ENCODE measurements around the gene SLC10A3.
"Not testable (repeated sequence)": the region's sequence is repeated elsewhere in the genome, so short reads cannot be mapped to it uniquely, and the experiment has no call there.

Gene SLC10A3

GRCh38 chrX:154511761-154512160, 21.3 kb upstream of the SLC10A3 start:
- in situ Hi-C loops (cut with HindIII; ENCODE audit: low sequenced_read_pairs), result no loop called here

DNA sequence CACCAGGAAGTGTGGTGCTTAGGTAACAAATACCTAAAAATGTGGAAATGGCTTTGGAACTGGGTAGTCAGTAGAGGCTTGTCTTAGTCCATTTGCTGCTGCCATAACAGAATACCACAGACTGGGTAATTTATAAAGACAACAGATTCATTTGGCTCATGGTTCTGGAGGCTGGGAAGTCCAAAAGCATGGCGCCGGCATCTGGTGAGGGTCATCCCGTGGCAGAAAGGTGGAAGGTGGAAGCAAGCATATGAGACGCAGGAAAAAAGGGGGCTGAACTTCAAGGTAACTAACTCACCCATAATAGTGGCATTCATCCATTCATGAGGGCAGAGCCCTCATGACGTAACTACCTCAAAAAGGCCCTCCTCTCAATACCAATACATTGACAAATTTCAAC, 19.0 kb upstream of the SLC10A3 start:
- in situ Hi-C loops (cut with HindIII; ENCODE audit: low sequenced_read_pairs), result no loop called here

DNA sequence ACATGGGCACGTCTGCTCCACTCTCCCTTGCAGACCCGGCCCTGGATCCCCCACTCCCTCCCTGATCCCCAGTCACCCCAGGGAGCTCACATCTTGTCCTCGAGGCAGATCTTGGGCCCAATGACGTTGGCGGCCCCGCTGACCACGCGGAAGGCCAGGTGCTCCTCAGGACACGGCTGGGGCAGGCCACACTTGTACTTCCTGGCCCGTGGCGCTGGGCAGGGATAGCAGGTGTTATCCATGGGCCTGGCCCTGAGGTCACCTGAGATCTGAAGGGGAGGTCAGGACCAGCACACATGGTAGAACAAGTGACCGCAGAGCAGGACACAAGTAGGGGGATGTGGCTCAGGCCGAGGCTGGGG, 17.9 kb upstream of the SLC10A3 start:
- in situ Hi-C loops (cut with HindIII; ENCODE audit: low sequenced_read_pairs), result no loop called here

DNA sequence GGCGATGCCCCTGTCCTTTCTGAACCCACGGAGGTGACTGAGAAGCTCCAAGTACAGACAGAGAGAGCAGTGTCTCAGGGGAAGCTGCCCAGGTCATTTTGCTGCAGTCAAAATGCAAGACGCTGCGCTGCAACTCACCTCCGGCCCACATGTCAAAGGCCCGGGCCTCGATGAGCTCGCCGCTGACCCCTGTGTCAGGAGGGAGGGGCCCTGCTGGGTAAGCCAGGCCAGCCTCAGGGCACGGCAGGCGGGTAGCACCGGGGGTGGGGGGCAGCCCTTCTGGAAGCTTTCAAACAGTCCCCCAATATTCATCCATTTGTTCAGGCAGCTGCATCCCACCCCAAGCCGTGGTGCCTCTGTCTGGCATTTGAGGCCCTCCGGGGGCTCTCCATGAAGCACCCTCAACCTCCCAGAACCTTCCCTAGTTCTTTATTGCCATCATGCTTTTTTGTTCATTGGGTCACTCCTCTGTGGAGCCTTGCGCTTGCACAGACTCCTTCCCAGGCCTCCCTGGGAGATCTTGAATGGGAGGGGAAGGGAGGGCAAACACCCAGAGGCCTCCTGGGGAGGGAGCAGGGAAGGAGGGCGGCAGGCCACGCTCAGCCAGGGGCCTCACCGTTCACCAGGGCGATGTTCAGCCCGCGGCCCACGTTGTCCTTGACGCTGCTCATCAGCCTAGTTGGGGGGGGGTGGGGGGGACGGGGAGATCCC, 17.4 kb upstream of the SLC10A3 start:
- in situ Hi-C loops (cut with HindIII; ENCODE audit: low sequenced_read_pairs), result no loop called here

DNA sequence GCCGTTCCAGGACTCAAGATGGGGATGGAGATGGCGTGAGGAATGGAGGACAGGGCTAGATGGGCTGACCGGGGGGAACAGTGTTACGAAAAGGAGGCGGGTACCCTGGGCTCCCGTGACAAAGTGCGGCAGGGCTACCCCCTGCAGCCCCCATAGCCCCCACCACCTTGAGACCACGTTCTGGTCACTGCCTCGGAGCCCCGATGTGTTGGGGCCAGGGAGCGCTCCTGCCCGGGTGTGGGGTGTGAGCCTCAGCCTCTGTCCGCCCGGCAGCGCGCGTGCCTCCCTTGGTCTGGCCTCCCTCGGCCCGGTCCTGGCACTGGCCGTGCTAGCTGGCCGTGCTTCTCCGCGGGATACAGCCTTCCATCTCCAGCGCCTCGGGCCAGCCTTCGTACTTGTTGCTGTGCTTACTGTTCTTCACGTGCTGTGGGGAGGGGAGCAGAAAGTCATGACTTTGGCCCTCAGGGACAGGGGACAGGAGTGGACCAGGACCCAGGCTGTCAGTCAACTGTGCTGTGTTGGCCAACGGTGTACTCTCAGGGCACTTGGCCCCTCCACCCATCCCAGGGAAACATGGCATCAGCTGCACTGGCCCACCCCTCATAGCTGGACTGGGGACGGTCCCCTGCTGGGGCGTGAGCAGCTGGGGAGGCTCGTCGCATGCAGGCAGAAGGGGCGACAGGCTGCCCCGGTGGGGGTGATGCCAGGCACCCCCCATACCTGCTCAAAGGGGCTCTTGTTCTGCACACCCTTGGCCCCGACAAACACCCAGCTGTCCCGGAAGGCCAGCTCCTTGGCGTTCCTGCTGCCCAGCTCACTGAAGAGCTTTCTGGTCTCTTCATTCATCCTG, 16.3 kb upstream of the SLC10A3 start:
- in situ Hi-C loops (cut with HindIII; ENCODE audit: low sequenced_read_pairs), result no loop called here

GRCh38 chrX:154505734-154506133, 15.3 kb upstream of the SLC10A3 start:
- in situ Hi-C loops (cut with HindIII; ENCODE audit: low sequenced_read_pairs), result no loop called here

- in situ Hi-C loops (cut with HindIII; ENCODE audit: low sequenced_read_pairs), result no loop called here
Measured at GRCh38 chrX:154502989-154503388, 12.6 kb upstream of the SLC10A3 start.

DNA sequence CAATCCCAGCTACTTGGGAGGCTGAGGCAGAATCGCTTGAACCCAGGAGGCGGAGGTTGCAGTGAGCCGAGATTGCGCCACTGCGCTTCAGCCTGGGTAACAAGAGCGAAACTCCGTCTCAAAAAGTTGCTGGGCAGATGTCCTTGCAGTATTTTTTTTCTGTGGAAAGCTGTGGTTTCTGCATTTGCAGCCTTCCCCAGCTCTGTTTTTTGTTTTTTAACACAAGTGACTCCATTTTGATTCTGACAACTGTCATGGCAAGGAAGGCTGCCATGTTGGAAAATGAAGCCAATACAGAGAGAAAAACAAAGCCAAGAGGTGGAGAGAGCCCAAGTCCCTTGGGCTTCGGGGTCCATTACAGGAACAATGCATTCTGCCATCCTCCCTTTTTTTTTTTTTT, 11.7 kb upstream of the SLC10A3 start:
- in situ Hi-C loops (cut with HindIII; ENCODE audit: low sequenced_read_pairs), result no loop called here

- in situ Hi-C loops (cut with HindIII; ENCODE audit: low sequenced_read_pairs), result not testable (repeated sequence)
Measured at GRCh38 chrX:154501423-154501822, 11.0 kb upstream of the SLC10A3 start.

- in situ Hi-C loops (cut with HindIII; ENCODE audit: low sequenced_read_pairs), result not testable (repeated sequence)
Measured at GRCh38 chrX:154496591-154497137, 6.2 kb upstream of the SLC10A3 start.

DNA sequence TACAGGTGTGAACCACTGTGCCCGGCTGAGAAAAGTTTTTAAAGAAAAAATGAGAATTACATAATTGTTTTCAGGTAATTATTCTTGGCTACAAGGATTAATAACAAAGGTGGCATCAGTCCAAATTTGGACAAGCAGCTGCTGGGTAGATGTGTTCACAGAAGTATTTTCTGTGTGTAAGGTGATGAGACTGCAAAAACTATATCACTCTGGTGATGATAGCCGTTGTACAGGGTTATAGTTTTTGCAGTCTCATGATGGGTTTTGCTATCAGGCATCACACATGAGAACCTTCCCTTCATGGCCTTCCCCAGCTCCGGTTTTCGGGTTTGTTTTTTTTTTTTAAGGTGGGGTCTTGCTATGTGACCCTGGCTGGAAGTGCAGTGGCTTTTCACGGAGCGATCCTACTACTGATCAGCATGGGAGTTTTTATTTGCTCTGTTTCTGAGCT, 5.1 kb upstream of the SLC10A3 start:
- in situ Hi-C loops (cut with HindIII; ENCODE audit: low sequenced_read_pairs), result no loop called here

DNA sequence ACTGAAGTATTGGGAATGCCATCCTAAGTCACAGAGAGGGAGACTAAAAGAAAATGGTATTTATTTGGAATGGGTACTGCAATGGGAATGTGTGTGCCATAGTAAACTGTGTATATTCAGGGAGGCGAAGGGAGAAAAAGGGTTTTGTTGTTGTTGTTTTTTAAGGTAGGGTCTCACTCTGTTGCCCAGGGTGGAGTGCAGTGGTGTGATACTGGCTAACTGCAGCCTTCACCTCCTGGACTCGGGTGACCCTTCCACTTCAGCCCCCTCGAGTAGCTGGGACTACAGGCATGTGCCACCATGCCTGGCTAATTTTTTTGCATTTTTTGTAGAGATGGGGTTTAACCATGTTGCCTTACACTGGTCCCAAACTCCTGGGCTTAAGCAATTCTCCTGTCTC, 4.3 kb upstream of the SLC10A3 start:
- in situ Hi-C loops (cut with HindIII; ENCODE audit: low sequenced_read_pairs), result no loop called here

DNA sequence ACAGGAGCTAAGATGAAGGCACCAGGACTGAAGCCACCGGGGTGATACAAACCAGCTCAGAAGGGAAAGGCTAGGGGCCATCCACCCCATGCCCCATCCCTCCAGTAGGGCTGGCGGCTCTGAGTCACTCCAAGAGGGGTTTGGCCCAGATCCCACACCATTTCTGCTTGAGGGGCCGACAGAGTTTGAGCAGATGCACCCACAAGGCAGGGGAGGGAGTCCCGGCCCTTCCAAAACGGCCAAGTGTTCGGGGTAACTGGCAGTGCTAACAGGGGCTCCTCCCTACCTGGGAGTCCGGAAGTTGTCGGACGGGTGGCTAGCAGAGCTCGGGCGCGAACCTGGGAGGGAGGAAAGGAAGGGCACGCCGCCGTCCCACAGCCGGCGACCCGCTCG, 412 bp downstream of the SLC10A3 start:
- in situ Hi-C loops (cut with HindIII; ENCODE audit: low sequenced_read_pairs), result no loop called here

- in situ Hi-C loops (cut with HindIII; ENCODE audit: low sequenced_read_pairs), result no loop called here
Measured at GRCh38 chrX:154489182-154489581, 1.2 kb downstream of the SLC10A3 start.

DNA sequence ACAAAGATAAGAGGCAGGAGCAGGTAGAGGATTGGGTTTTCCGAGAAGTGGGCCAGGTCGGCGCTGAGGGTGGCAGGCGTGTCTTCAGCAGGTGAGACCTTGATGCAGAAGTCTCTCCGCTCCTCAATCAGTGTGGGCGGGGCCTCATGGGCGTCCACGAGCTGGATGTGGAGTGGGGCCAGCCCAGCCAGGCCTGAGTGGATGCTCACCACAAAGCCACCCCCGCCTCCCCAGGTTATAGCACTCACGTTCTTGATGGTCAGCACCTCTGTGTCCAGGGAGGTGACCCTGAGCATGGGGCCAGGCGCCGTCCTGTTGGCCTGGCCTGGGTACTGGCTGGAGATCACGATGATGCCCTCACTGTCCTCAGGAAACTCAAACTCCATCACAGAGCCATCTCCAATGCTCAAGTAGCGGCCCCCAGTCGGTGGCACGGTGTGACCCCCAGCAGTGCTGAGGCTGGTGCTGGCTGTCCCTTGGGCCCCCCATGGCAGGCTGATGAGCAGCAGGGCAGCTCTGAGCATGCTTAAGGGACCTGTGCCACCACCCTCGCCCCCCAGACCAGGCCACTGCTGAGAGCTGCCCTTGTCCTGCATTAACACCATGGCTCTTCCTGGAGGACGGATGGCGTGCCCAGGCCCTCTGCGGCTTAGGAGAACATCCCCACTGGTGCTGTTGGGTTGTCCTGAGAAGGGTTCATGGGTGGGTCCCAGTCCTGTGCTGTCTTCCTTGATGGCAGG, 1.9 kb downstream of the SLC10A3 start:
- in situ Hi-C loops (cut with HindIII; ENCODE audit: low sequenced_read_pairs), result no loop called here

GRCh38 chrX:154487518-154488290, 2.7 kb downstream of the SLC10A3 start:
- in situ Hi-C loops (cut with HindIII; ENCODE audit: low sequenced_read_pairs), result no loop called here

GRCh38 chrX:154486396-154487207, 3.8 kb downstream of the SLC10A3 start, which contains the start of gene UBL4A:
TSS of gene UBL4A (minus strand) at chrX:154486615. CDS start at chrX:154486584, 31 bp downstream.
- in situ Hi-C loops (cut with HindIII; ENCODE audit: low sequenced_read_pairs), result no loop called here

GRCh38 chrX:154486052-154486395, 4.4 kb downstream of the SLC10A3 start:
- in situ Hi-C loops (cut with HindIII; ENCODE audit: low sequenced_read_pairs), result no loop called here

DNA sequence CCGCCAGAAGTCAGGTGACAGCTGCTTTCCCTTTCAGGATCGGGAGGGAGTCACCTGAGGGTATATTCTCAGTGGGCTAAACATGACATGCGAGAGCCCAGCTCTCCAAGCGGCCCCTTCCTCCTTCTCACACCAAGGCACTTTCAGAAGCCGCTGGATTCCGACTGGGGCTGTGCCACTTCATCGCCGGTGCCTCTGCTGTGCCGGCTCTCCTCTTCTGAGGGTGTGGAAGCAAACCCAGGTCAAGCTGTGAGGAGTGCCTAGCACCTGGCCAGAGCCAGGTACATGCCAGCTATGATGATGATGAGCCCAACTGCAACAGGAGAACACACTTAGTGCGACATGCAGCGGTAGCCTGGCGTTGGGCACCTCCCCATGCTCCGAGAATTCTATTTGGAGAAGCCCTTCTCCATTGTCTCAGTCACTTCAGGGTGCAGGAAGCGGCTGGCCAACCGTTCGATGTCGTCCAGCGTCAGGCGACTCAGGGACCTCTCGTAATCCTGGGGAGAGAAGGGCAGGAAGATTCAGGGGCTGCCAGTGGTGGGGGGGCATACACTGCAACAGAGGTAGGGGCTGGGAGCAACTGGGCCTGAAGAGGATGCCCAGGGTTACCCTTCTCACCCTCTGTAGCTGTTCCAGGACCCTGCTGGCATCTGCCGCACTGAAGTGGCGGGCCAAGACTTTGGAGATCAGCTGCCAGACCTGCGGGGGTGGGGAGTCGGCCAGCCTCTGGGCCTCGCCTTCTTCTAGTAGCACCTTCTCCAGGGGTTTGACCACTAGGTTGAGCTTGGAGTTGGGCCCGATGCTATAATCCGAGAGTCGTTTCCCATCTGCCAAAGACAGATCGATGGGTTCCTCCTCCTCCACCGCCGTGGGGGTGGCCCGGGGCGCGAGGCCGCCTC, 5.0 kb downstream of the SLC10A3 start:
- in situ Hi-C loops (cut with HindIII; ENCODE audit: low sequenced_read_pairs), result no loop called here
